GM21515 (cell line): ENCODE data around the gene PLA2G6.
"Not testable (repeated sequence)": the region's sequence is repeated elsewhere in the genome, so short reads cannot be mapped to it uniquely, and the experiment has no call there.

ENCODE experiments used
- ATAC-seq: cut with Tn5 transposase; IDR thresholded peaks from one replicate; pipeline ENCODE4 v1.9.1; 2021; ENCODE audit not compliant: unreplicated experiment

The PLA2G6 gene

GRCh38 chr22:38191731-38192474 lies 10.3 kb upstream of the PLA2G6 start:
- no peak for ATAC-seq

GRCh38 chr22:38191055-38191454 lies 9.4 kb upstream of the PLA2G6 start:
- no peak for ATAC-seq

GRCh38 chr22:38190581-38190980 lies 9.0 kb upstream of the PLA2G6 start:
- no peak for ATAC-seq

GRCh38 chr22:38189104-38189503 lies 7.5 kb upstream of the PLA2G6 start:
- no peak for ATAC-seq

GRCh38 chr22:38187413-38188212 lies 6.0 kb upstream of the PLA2G6 start:
- ATAC-seq = no peak

- no peak for ATAC-seq
These were observed 4.8 kb upstream of the PLA2G6 start for GRCh38 chr22:38186429-38186828.

GRCh38 chr22:38184788-38185187 lies 3.2 kb upstream of the PLA2G6 start:
- ATAC-seq = no peak

GRCh38 chr22:38180841-38181452 lies 683 bp downstream of the PLA2G6 start:
- no peak for ATAC-seq

GRCh38 chr22:38178605-38178937 lies 3.1 kb downstream of the PLA2G6 start:
- ATAC-seq = not testable (repeated sequence)

GRCh38 chr22:38177926-38178604 lies 3.6 kb downstream of the PLA2G6 start:
- no peak for ATAC-seq

GRCh38 chr22:38177571-38177925 lies 4.1 kb downstream of the PLA2G6 start:
- not testable (repeated sequence) for ATAC-seq

GRCh38 chr22:38177044-38177443 lies 4.6 kb downstream of the PLA2G6 start:
- ATAC-seq = no peak

GRCh38 chr22:38176170-38176741 lies 5.4 kb downstream of the PLA2G6 start:
- no peak for ATAC-seq

GRCh38 chr22:38175206-38176118 lies 6.2 kb downstream of the PLA2G6 start:
- no peak for ATAC-seq

GRCh38 chr22:38174626-38175025 lies 7.0 kb downstream of the PLA2G6 start:
- ATAC-seq = no peak

GRCh38 chr22:38173641-38173906 lies 8.1 kb downstream of the PLA2G6 start:
- no peak for ATAC-seq

- ATAC-seq = no peak
These were observed 8.6 kb downstream of the PLA2G6 start for GRCh38 chr22:38172832-38173640.

GRCh38 chr22:38171927-38172831 lies 9.5 kb downstream of the PLA2G6 start:
- ATAC-seq = no peak

GRCh38 chr22:38170469-38170868 lies 11.2 kb downstream of the PLA2G6 start:
- ATAC-seq = no peak
